GM18520 (cell line): Measurements from ENCODE around the gene HDAC4.
"Not testable (repeated sequence)": the region's sequence is repeated elsewhere in the genome, so short reads cannot be mapped to it uniquely, and the experiment has no call there.

ENCODE experiments used
- ATAC-seq: cut with Tn5 transposase; IDR thresholded peaks from one replicate; pipeline ENCODE4 v1.9.1; 2021; ENCODE audit not compliant: unreplicated experiment

HDAC4 gene

GRCh38 chr2:239079671-239080294 lies 321.0 kb downstream of the HDAC4 start:
- ATAC-seq = no peak

GRCh38 chr2:239078128-239078924 lies 322.5 kb downstream of the HDAC4 start:
- ATAC-seq = no peak

- ATAC-seq = no peak
Observed at GRCh38 chr2:239077260-239077659, 323.6 kb downstream of the HDAC4 start.

- no peak for ATAC-seq
Observed at GRCh38 chr2:239075918-239076758, 324.7 kb downstream of the HDAC4 start.

- ATAC-seq = no peak
Observed at GRCh38 chr2:239073745-239074530, 326.9 kb downstream of the HDAC4 start.

GRCh38 chr2:239073270-239073669 lies 327.6 kb downstream of the HDAC4 start:
- ATAC-seq = no peak

- no peak for ATAC-seq
Observed at GRCh38 chr2:239072786-239073185, 328.0 kb downstream of the HDAC4 start.

GRCh38 chr2:239070466-239070865 lies 330.4 kb downstream of the HDAC4 start:
- ATAC-seq = no peak

GRCh38 chr2:239069362-239070333 lies 331.2 kb downstream of the HDAC4 start:
- not testable (repeated sequence) for ATAC-seq

GRCh38 chr2:239068411-239068810 lies 332.4 kb downstream of the HDAC4 start:
- ATAC-seq = no peak

GRCh38 chr2:239067196-239067865 lies 333.5 kb downstream of the HDAC4 start:
- no peak for ATAC-seq

- no peak for ATAC-seq
Observed at GRCh38 chr2:239066597-239066996, 334.2 kb downstream of the HDAC4 start.

GRCh38 chr2:239065962-239066361 lies 334.9 kb downstream of the HDAC4 start:
- no peak for ATAC-seq

- no peak for ATAC-seq
Observed at GRCh38 chr2:239065537-239065936, 335.3 kb downstream of the HDAC4 start.

GRCh38 chr2:239064891-239065290 lies 335.9 kb downstream of the HDAC4 start:
- no peak for ATAC-seq

- ATAC-seq = no peak
Observed at GRCh38 chr2:239064253-239064652, 336.6 kb downstream of the HDAC4 start.

GRCh38 chr2:239062743-239063142 lies 338.1 kb downstream of the HDAC4 start:
- no peak for ATAC-seq

- no peak for ATAC-seq
Observed at GRCh38 chr2:239061824-239062570, 338.8 kb downstream of the HDAC4 start.
